Activated CD4-positive, CD25-positive, alpha-beta regulatory T cell (primary cell): ENCODE results near the gene UBE3C.
"Not testable (repeated sequence)": the region's sequence is repeated elsewhere in the genome, so short reads cannot be mapped to it uniquely, and the experiment has no call there.

Source experiments
- DNase-seq, 4 experiments: peaks; one replicate each; lab custom pipeline; 2025; lab: John Stamatoyannopoulos, UW

The UBE3C gene

DNA sequence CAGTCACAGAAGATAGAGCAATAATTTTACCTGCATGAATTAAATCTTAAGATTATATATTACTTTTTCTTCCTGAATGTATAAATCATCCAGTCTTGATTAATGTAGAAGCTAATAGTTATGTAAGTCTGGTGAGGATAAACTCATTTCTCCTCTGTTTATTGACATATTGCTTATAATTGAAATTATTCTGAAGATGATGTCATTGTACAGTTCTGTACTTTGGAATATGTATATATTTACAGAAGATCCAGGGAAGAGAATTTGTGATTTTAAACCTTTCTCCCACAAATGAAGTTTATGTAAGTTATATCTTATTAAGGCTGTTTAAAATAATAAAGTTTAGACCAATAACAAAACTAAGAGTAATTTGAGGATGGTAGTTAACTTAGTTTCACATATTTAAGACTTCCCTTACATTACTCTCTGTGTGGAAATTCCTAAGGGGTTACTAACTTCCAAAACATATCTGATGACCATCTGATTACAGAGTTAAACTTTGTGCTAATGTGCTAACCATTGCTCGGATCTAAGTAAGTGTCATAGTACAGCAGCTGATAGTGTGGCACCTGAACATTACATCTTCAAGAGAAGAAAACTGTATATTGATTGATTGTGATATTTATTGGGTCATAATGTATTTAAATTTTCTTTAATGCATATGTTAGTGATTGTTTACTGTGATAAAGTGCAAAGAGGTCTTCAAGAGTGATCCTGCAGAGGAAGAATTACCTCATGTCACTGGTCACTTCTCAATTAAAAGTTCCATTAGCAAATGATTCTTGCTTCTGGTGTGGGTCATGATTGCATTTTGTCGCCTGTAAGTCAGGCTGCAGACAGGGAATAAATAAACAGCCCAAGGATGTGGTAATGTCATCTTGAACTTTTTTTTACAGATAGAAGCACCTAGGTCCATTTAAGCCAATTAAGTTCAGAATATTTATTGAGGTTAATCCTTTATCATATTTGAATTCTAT, 96.9 kb downstream of the UBE3C start:
- no peak for DNase-seq

DNA sequence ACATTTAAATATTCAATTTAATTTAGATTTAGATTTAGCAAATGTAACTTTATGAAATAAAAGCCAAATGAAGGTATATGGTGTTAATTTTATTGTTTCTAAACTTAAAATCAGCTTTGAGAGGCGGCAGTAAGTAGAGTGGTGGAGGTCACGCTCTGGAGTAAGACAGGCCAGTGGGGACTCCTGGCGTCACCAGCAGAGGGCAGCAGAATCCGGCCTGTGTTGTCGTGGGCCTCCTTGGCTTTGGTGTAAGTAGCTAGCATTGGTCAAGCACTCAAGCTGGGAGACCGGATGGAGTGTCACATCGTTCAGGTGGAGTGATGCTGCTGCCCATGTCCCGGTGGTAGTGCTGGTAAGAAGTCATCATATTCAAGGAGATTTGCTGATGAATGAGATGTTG, 99.4 kb downstream of the UBE3C start:
- no peak for DNase-seq

- DNase-seq = no peak
These were observed 101.0 kb downstream of the UBE3C start for GRCh38 chr7:157239571-157240270.

GRCh38 chr7:157241631-157242030, 102.9 kb downstream of the UBE3C start:
- no peak for DNase-seq

DNA sequence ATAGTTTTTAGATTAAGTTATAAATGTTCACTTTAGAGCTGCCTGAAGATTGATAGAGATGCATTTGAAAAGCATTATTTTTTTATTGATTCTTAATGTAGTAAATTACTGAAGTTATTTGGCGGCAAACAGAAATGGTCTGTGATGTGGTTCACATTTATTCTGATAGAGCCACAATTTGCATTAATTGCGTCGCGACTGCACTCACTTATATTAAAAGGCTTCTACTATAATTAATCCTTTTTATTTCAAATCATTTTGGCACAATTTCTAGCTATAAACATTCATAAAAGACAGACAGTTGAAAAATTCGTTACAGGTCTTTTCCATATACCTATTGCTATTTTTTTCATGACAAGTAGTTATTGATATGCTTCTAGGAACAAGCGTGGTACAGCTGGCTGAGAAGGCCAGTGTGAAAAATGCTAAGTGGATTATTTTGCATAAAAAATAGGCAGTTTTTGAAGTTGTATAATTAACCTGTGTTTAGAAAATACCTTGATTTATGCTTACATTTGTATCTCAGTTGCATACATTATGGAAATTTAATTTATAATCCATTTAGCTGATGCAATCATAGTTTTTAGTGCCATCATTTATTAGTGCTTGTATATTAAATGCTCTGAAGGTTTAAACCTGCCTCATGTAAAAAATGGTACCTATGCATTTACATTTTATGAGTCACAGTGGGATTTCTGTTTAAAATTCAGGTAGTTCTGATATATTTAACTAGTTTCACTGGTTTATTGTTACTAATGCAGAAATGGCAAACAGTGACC, 106.0 kb downstream of the UBE3C start:
- DNase-seq = no peak

DNA sequence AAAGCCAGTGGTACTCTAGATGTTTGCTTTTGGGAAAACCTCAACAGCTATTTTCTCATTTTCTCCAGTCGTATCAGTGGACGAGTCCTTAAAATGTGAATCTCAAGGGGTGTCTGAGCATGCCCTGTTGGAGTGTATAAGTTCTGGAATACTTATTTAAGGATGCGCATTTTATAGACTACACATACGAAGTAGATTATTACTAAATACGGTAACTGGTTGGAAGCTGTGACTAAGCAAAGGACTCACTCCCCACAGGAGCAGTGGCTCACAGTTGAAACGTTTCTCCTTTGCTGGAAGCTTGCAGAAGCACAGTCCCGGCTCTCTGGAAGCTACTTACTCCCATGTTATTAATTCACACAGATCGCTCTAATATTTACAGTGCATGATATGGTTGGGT, 107.3 kb downstream of the UBE3C start:
- DNase-seq = no peak

- no peak for DNase-seq
These were observed 109.9 kb downstream of the UBE3C start for GRCh38 chr7:157248659-157249058.

GRCh38 chr7:157250605-157251228, 112.0 kb downstream of the UBE3C start:
- DNase-seq = peak; percentile 5 to 18 (median 10)

- DNase-seq = not testable (repeated sequence)
These were observed 113.1 kb downstream of the UBE3C start for GRCh38 chr7:157251817-157252216.

DNA sequence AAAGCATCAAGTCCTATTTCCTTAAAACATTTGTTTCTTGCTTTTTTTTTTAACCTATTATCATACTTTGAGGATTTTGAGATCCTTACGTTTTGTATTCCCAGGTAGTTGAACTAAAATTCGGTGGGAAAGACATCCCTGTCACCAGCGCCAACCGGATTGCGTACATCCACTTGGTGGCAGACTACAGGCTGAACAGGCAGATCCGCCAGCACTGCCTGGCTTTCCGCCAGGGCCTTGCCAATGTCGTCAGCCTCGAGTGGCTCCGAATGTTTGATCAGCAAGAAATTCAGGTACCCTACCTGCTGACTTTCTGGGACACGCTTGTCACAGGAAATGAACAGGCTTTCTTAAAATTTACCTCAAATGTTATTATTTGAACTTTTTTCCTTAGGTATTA, 115.1 kb downstream of the UBE3C start:
- DNase-seq = no peak

DNA sequence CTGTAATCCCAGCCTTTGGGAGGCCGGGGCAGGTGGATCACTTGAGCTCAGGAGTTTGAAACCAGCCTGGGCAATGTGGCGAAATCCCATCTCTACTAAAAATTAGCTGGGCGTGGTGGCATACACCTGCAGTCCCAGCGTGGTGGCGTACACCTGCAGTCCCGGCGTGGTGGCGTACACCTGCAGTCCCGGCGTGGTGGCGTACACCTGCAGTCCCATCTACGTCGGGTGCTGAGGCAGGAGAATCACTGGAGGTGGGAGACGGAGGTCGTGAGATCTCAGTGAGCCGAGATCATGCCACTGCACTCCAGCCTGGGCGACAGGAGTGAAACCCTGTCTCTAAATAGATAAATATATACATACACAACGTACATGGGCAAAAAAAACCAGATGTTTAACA, 116.1 kb downstream of the UBE3C start:
- not testable (repeated sequence) for DNase-seq

DNA sequence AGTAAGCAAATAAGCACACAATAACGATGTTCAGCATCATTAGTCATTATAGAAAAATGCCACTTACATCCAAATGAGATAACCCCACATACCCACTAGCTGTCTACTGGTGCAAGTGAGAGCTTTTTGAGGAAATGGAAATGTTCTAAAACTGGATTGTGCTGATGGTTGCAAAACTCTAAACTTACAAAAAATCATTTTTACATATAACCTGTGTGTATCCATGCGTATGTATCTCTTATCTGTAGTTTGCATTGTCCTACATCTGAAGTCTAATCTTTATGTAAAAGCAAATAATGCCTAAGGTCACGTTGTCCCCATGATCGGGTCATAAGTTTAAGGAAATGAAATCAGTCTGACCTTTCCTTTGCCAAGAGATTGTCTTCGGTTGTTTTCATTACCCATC, 116.5 kb downstream of the UBE3C start:
- DNase-seq = no peak

DNA sequence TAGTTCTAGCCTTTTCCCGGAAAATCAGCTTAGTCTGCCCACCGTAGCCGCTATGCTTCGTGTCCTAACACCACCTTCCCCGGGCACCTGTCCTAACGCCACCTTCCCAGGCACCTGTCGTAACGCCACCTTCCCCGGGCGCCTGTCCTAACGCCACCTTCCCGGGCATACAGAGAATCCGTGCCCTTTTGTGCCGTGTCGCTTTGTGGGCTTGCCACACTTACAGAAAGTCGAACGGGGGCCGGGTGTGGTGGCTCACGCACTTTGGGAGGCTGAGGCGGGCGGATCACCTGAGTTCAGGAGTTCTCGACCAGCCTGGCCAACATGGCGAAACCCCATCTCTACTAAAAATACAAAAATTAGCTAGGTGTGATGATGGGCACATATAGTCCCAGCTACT, 124.4 kb downstream of the UBE3C start:
- DNase-seq = no peak

- DNase-seq = no peak
These were observed 126.3 kb downstream of the UBE3C start for GRCh38 chr7:157265051-157265450.

GRCh38 chr7:157266272-157266671, 127.5 kb downstream of the UBE3C start:
- DNase-seq = no peak

GRCh38 chr7:157267516-157267915, 128.8 kb downstream of the UBE3C start:
- no peak for DNase-seq

GRCh38 chr7:157267956-157268355, 129.2 kb downstream of the UBE3C start:
- DNase-seq = no peak

DNA sequence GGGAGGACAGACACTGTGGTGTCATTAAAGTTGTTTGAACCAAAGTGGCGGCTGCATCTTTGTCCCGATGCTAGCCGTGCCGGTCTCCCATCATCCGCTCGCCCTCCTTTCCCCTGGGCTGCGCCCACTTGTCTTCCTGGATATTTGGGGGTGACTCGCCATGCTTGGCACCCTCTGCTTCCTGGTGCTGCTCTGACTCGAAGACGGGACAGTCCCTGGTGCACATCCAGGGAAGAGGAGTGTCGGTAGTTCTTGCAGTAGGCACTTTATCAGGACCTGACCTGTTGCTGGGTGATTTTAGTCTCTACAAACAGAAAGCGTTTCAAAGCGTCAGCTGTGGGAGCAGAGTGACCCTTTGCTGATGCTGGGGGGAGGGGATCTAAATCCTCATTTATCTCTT, 129.8 kb downstream of the UBE3C start:
- no peak for DNase-seq

DNA sequence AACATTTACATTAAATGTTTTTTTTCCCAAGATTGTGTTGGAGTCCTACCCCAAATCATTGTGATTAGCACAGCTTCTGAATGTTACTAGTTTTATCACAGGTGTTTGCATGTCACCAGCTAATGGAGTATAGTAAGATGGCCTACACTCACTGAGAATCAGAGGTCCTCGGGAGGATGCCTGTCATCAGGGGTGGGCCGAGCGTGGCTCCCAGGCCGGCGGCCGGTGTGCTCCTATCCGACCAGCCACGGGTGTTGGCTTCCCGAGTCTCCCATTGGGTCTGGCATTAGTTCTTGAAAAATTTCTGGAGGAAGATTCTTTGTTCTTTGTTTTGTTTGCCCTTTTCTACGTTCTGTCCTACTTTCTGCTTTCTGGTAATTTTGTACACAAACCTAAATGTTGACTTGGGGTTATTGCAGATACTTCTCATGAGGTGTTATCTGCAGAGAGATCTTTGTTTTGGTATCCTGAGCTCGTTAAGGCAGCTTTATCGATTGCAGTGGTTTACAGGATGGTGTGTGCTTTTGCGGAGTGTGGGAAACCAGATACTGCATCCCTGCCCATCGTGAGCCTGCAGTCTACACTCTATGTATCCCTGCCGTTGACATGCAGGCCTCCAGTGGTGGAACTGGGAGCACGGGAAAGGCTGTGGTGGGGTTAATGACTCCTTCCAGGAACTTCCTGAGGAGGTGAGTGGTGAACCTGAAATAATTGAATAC, 130.8 kb downstream of the UBE3C start:
- no peak for DNase-seq

DNA sequence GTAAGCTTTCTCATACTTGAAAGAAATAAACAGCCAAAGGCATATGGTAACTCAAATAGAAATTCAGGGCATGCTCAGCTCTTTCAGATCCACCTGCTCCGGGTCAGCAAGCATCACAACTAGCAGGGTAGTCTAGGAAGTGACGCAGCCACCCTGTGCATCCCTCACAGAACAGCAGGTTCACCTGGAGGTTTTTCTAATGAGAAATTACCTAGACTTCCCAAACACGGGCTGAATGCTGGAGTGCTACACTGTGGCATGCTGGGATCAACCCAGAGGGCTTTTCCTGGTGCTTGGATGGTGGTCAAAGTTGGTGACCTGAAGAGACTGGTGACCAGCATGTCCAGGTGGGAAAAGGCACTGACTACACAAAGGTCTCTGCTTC, 131.3 kb downstream of the UBE3C start:
- no peak for DNase-seq

GRCh38 chr7:157271315-157271990, 132.7 kb downstream of the UBE3C start:
- no peak for DNase-seq
